Cardiac fibroblast (primary cell): Measurements from ENCODE around the gene APOL4.
"Not testable (repeated sequence)": the region's sequence is repeated elsewhere in the genome, so short reads cannot be mapped to it uniquely, and the experiment has no call there.

Source experiments
- DNase-seq, 2 donors: peaks; one replicate each; pipeline versions ENCODE4 v3.0.0 to v3.0.0-alpha.2; 2010; ENCODE audit warnings: low read depth in 2 of 2
- H3K4me3 ChIP-seq, 2 donors: replicated peaks in 1 of 2; 1 replicate in 1 of 2; 2 replicates in 1 of 2; pipeline ENCODE4 v1.5.1; 2011; ENCODE audit warnings: low read depth in 2 of 2, low read length in 2 of 2, mild to moderate bottlenecking in 2 of 2, moderate library complexity in 1 of 2
- CTCF ChIP-seq: IDR thresholded peaks from one replicate; pipeline ENCODE4 v1.5.1; 2011; ENCODE audit warnings: low read depth, mild to moderate bottlenecking, low read length, inconsistent platforms

Gene APOL4

GRCh38 chr22:36208914-36209313, 7.3 kb upstream of the APOL4 start:
- H3K4me3 ChIP-seq: no peak overlapping the region
- no peak for DNase-seq

GRCh38 chr22:36208162-36208765, 6.7 kb upstream of the APOL4 start:
- DNase-seq: no peak
- TF ChIP-seq CTCF: no peak

More at GRCh38 chr22:36208914-36209313, 7.3 kb upstream of the APOL4 start:
- no peak for TF ChIP-seq CTCF

GRCh38 chr22:36206255-36206654, 4.6 kb upstream of the APOL4 start:
- no peak for DNase-seq
- H3K4me3 ChIP-seq: no peak overlapping the region
- no peak for TF ChIP-seq CTCF

More at GRCh38 chr22:36208162-36208765, 6.7 kb upstream of the APOL4 start:
- H3K4me3 ChIP-seq: no peak overlapping the region

- not testable (repeated sequence) for DNase-seq, H3K4me3 ChIP-seq
These were observed 4.0 kb upstream of the APOL4 start for GRCh38 chr22:36205573-36205972.

DNA sequence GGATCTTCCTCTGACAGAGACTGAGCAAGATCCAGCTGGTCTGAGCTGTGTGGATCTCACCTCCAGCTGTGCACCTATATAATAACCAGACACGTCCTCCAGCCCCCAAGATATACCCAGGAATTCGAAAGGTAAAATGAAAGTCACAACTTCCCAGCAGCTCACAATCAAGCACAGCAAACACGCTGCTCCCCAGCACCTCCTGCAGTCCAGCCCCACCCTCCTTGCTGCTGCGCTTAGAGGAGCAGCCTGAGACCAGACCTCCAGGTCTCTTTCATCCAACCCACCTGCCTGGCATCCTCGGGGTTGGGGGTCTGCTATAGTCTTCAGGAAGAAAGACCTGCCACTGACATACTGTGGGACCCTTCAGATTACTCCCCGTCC, 3.0 kb upstream of the APOL4 start:
- no peak for DNase-seq
- TF ChIP-seq CTCF: no peak
- no peak overlapping the region for H3K4me3 ChIP-seq

DNA sequence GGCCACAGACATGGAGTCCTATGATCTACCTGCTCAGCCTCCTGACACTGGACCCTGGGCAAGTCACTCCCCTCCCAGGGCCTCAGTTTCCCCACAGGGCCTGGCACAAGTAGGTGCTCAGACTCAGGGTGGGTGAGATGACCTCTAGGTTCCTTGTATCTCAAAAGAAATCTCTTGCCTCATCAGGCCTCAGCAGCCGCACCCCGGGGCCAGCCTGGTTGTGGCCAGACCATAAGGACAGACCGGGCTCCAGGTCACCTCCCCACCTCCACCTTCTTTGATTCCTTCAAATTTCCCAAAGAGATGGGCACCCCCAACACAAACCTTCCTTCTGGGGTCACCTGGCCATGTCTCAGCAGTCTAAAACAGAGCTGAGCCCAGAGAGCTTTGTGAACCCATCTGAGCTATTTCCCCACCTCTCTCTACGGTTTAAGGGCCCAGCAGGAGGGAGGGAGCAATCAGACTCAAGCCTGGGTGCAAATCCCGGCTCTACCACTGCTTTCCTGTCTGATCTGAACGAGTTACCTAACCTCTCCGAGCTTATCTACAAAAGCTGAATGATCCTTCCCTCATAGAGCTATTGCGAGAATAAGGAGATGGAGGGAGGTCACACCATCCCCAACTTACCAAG, 2.5 kb upstream of the APOL4 start:
- no peak overlapping the region for H3K4me3 ChIP-seq
- no peak for TF ChIP-seq CTCF

GRCh38 chr22:36203441-36203840, 1.8 kb upstream of the APOL4 start:
- DNase-seq: not testable (repeated sequence)

More for the DNA sequence above, 2.5 kb upstream of the APOL4 start:
- no peak for DNase-seq

DNA sequence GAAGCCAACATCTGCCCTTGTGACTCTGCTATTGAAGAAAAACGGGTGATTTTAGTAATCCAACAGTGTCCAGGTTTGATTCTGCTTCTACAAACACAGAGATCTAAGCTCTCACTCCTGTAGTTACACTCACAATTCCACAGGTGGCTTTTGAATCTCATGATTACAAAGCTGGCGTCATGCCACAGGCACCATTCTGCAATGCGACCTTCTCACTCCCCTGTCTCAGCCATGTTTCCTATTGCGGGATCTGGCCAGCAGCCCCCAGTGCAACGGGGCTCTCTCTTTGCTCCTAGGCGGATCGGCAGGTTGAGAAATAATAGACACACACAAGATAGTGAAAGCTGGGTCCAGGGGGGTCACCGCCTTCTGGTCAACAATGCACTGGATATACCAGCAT, 1.3 kb upstream of the APOL4 start:
- not testable (repeated sequence) for DNase-seq, H3K4me3 ChIP-seq

More at GRCh38 chr22:36203441-36203840, 1.8 kb upstream of the APOL4 start:
- not testable (repeated sequence) for H3K4me3 ChIP-seq

- peak overlapping the region in 1 of 2 donors; percentile 35 for H3K4me3 ChIP-seq
- not testable (repeated sequence) for DNase-seq
These were observed 584 bp downstream of the APOL4 start for GRCh38 chr22:36201025-36201424.
